PC-3 (cell line): Measurements from ENCODE around the gene OPRL1.

Experiments used
- EZH2 ChIP-seq: fragments of 300-600 bp; sonication (generic); IDR thresholded peaks from one replicate; pipeline ENCODE4 v1.6.1; 2017; ENCODE audit warnings: antibody characterized with exemption, mild to moderate bottlenecking, low read length; ENCODE audit not compliant: unreplicated experiment
- EZH2phosphoT487 ChIP-seq: fragments of 300-600 bp; sonication (generic); IDR thresholded peaks from 2 replicates; pipeline ENCODE4 v1.6.1; 2018; ENCODE audit warnings: mild to moderate bottlenecking, antibody characterized with exemption, low read length, borderline replicate concordance
- TF ChIP-seq, protein P1 (sequence below): fragments of 300-600 bp; sonication (generic); conservative IDR thresholded peaks from 2 replicates; pipeline ENCODE4 v1.5.1; 2017; ENCODE audit warnings: antibody characterized with exemption, low read depth, mild to moderate bottlenecking, low read length

- TF ChIP-seq, protein P1, sequence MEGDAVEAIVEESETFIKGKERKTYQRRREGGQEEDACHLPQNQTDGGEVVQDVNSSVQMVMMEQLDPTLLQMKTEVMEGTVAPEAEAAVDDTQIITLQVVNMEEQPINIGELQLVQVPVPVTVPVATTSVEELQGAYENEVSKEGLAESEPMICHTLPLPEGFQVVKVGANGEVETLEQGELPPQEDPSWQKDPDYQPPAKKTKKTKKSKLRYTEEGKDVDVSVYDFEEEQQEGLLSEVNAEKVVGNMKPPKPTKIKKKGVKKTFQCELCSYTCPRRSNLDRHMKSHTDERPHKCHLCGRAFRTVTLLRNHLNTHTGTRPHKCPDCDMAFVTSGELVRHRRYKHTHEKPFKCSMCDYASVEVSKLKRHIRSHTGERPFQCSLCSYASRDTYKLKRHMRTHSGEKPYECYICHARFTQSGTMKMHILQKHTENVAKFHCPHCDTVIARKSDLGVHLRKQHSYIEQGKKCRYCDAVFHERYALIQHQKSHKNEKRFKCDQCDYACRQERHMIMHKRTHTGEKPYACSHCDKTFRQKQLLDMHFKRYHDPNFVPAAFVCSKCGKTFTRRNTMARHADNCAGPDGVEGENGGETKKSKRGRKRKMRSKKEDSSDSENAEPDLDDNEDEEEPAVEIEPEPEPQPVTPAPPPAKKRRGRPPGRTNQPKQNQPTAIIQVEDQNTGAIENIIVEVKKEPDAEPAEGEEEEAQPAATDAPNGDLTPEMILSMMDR, result no peak
- TF ChIP-seq EZH2 (no peak), EZH2phosphoT487 (no peak)
These were observed 21.3 kb upstream of the OPRL1 start for GRCh38 chr20:64058536-64058935.
